ENCODE data around the gene NAT14. TPM values are rescaled to one million over a fixed set of nuclear protein-coding genes. Genes with fewer than 3 reads are reported as not detected.

The NAT14 gene
- polyA plus RNA-seq, 2 of the 4 experiments (the other 2 are of a cell fraction): 16.8 to 50.3 TPM

DNA sequence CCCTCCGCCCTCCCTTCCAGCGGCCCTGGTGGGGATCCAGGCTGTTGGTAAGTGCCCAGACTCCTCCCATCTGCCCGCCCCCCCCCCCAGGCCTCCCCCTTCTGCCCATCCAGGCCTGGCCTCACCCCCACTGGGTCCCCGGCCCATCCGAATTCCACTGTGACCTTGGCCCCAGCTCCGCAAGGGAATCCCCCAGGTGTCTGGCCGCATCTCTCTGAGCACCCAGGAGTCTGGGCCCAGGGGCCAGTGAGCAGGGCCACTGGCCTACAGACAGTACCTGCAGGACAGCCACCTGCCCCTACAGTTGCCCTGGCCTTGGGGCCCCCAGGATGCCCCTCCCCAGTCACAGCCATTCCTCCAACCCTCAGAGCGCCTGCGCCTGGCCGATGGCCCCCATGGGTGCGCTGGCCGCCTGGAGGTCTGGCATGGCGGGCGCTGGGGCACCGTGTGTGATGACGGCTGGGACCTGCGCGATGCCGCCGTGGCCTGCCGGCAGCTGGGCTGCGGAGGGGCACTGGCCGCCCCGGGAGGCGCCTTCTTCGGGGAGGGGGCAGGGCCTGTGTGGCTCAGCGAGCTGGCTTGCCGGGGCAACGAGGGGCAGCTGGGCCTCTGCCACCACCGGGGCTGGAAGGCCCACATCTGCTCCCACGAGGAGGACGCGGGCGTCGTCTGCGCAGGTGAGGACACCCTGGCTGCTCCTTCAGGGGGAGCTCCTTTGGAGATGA is 4.2 kb downstream of the NAT14 start:
- H3K27ac ChIP-seq: peak overlapping the region in 1 of 2 experiments; percentile 93; a peak in 3 of 6 replicates
- H3K4me2 ChIP-seq: no peak overlapping the region; the same call in 2 of the 3 replicates
- H3K4me3 ChIP-seq: no peak overlapping the region
- H3K4me1 ChIP-seq: peaks cover 69% of the 10 kb centered on the region
- ChIA-PET CTCF (interaction anchor here (0.6 to 17.3 kb wide), 7 partner anchors 10 to 143 kb away, joined by 3 to 219 read pairs (median 14); partner anchors contain the start of gene ZNF628), POLR2A (interaction anchor here (1.0 kb wide), 1 partner anchor 136 kb away, joined by 8 read pairs; the partner anchor contains the start of gene ZNF784)
- H3K9me3 ChIP-seq: no peaks in the 10 kb centered on the region
- no peak for FAIRE-seq
- no peak for DNase-seq (ENCODE audit: low read depth in 1 of 2, low spot score in 1 of 2)
- TF ChIP-seq CHD4 (IDR thresholded peaks at IDR 0.05; ENCODE audit: borderline replicate concordance): no peak
- no peak for TF ChIP-seq ESRRA (IDR thresholded peaks at IDR 0.05; ENCODE audit: borderline replicate concordance, low read length)
- no peak for TF ChIP-seq KDM1A (IDR thresholded peaks at IDR 0.05; ENCODE audit: low read depth)
- TF ChIP-seq POLR2AphosphoS2 (conservative IDR thresholded peaks at IDR 0.05; ENCODE audit: low read length): no peak
- no peak for TF ChIP-seq EHMT2 (IDR thresholded peaks at IDR 0.05; ENCODE audit: low read depth)
- TF ChIP-seq, protein P1, sequence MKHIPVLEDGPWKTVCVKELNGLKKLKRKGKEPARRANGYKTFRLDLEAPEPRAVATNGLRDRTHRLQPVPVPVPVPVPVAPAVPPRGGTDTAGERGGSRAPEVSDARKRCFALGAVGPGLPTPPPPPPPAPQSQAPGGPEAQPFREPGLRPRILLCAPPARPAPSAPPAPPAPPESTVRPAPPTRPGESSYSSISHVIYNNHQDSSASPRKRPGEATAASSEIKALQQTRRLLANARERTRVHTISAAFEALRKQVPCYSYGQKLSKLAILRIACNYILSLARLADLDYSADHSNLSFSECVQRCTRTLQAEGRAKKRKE (CRISPR knock-in tag; IDR thresholded peaks at IDR 0.05; ENCODE audit: low read depth): no peak
- no peak for TF ChIP-seq HDAC2 (IDR thresholded peaks at IDR 0.05)
- no peak for TF ChIP-seq CHD2 (IDR thresholded peaks at IDR 0.05; ENCODE audit: low read length, partially characterized antibody)
- no peak for TF ChIP-seq CBX8 (IDR thresholded peaks at IDR 0.05)
- TF ChIP-seq, protein P2, sequence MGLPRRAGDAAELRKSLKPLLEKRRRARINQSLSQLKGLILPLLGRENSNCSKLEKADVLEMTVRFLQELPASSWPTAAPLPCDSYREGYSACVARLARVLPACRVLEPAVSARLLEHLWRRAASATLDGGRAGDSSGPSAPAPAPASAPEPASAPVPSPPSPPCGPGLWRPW (IDR thresholded peaks at IDR 0.05): no peak
- no peak for TF ChIP-seq NFE2L2 (conservative IDR thresholded peaks at IDR 0.05; ENCODE audit: low read length)
- TF ChIP-seq, protein P3, sequence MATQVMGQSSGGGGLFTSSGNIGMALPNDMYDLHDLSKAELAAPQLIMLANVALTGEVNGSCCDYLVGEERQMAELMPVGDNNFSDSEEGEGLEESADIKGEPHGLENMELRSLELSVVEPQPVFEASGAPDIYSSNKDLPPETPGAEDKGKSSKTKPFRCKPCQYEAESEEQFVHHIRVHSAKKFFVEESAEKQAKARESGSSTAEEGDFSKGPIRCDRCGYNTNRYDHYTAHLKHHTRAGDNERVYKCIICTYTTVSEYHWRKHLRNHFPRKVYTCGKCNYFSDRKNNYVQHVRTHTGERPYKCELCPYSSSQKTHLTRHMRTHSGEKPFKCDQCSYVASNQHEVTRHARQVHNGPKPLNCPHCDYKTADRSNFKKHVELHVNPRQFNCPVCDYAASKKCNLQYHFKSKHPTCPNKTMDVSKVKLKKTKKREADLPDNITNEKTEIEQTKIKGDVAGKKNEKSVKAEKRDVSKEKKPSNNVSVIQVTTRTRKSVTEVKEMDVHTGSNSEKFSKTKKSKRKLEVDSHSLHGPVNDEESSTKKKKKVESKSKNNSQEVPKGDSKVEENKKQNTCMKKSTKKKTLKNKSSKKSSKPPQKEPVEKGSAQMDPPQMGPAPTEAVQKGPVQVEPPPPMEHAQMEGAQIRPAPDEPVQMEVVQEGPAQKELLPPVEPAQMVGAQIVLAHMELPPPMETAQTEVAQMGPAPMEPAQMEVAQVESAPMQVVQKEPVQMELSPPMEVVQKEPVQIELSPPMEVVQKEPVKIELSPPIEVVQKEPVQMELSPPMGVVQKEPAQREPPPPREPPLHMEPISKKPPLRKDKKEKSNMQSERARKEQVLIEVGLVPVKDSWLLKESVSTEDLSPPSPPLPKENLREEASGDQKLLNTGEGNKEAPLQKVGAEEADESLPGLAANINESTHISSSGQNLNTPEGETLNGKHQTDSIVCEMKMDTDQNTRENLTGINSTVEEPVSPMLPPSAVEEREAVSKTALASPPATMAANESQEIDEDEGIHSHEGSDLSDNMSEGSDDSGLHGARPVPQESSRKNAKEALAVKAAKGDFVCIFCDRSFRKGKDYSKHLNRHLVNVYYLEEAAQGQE (IDR thresholded peaks at IDR 0.05): no peak
- TF ChIP-seq, protein P4, sequence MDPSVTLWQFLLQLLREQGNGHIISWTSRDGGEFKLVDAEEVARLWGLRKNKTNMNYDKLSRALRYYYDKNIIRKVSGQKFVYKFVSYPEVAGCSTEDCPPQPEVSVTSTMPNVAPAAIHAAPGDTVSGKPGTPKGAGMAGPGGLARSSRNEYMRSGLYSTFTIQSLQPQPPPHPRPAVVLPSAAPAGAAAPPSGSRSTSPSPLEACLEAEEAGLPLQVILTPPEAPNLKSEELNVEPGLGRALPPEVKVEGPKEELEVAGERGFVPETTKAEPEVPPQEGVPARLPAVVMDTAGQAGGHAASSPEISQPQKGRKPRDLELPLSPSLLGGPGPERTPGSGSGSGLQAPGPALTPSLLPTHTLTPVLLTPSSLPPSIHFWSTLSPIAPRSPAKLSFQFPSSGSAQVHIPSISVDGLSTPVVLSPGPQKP (IDR thresholded peaks at IDR 0.05; ENCODE audit: low read depth, low read length): no peak
- no peak for TF ChIP-seq RAD21 (conservative IDR thresholded peaks at IDR 0.05 in 1 of 2, IDR thresholded peaks at IDR 0.05 in 1 of 2)
- no peak for TF ChIP-seq GATA3 (IDR thresholded peaks at IDR 0.05; ENCODE audit: borderline replicate concordance)
- no peak for TF ChIP-seq MAFK (IDR thresholded peaks at IDR 0.05; ENCODE audit: partially characterized antibody)
- TF ChIP-seq, protein P5, sequence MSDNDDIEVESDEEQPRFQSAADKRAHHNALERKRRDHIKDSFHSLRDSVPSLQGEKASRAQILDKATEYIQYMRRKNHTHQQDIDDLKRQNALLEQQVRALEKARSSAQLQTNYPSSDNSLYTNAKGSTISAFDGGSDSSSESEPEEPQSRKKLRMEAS (IDR thresholded peaks at IDR 0.05): no peak
- TF ChIP-seq TP53 (CRISPR knock-in tag; IDR thresholded peaks at IDR 0.05): no peak
- TF ChIP-seq RARB (CRISPR knock-in tag; IDR thresholded peaks at IDR 0.05): no peak
- TF ChIP-seq JUNB (IDR thresholded peaks at IDR 0.05): no peak
- ATAC-seq: no peak
- 84% methylated on average over 22 of the region's 36 CpGs for WGBS (ENCODE audit: missing lambda C conversion rate)
